ENCODE measurements around the gene SVOPL. TPM values are rescaled to one million over a fixed set of nuclear protein-coding genes. Genes with fewer than 3 reads are reported as not detected.

Gene SVOPL
- total and polyA plus RNA-seq, 10 donors: 0.13 to 0.97 (median 0.17) TPM; not detected in 7

DNA sequence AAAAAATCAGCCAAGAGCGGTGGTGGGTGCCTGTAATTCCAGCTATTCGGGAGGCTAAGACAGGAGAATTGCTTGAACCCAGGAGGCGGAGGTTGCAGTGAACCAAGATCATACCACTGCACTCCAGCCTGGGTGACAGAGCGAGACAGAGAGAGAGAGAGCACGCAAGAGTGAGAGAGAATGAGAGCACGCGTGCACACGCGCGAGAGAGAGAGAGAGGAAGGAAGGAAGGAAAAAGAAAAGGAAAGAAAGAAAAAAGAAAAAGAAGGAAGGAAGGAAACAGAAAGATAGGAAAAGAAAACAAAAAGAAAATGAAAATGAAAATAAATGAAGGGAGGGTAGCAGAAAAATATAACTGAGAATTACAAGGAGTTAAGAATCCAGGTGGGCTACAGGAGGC lies 82.7 kb downstream of the SVOPL start:
- Histone ChIP-seq H3K4me3 (no peak overlapping the region), H3K27ac (no peak overlapping the region), H3K27me3 (replicated peaks in 1 of 7) (no peaks in the 10 kb centered on the region), H3K36me3 (no peaks in the 10 kb centered on the region), H3K9me3 (no peaks in the 10 kb centered on the region), H3K4me1 (no peaks in the 10 kb centered on the region)
- TF ChIP-seq, protein P1, sequence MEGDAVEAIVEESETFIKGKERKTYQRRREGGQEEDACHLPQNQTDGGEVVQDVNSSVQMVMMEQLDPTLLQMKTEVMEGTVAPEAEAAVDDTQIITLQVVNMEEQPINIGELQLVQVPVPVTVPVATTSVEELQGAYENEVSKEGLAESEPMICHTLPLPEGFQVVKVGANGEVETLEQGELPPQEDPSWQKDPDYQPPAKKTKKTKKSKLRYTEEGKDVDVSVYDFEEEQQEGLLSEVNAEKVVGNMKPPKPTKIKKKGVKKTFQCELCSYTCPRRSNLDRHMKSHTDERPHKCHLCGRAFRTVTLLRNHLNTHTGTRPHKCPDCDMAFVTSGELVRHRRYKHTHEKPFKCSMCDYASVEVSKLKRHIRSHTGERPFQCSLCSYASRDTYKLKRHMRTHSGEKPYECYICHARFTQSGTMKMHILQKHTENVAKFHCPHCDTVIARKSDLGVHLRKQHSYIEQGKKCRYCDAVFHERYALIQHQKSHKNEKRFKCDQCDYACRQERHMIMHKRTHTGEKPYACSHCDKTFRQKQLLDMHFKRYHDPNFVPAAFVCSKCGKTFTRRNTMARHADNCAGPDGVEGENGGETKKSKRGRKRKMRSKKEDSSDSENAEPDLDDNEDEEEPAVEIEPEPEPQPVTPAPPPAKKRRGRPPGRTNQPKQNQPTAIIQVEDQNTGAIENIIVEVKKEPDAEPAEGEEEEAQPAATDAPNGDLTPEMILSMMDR (IDR thresholded peaks at IDR 0.05 in 8 of 11, conservative IDR thresholded peaks at IDR 0.05 in 3 of 11): no peak
- TF ChIP-seq POLR2A (IDR thresholded peaks at IDR 0.05) (no peak), POLR2AphosphoS5 (IDR thresholded peaks at IDR 0.05) (no peak)
- intact Hi-C loops (cut with DNase I; ENCODE audit: low total_unique reads): no loop called here
- no peak for DNase-seq
- WGBS, 5 donors: 90 to 97% (median 93%) methylated on average over 10 of the region's 10 CpGs

DNA sequence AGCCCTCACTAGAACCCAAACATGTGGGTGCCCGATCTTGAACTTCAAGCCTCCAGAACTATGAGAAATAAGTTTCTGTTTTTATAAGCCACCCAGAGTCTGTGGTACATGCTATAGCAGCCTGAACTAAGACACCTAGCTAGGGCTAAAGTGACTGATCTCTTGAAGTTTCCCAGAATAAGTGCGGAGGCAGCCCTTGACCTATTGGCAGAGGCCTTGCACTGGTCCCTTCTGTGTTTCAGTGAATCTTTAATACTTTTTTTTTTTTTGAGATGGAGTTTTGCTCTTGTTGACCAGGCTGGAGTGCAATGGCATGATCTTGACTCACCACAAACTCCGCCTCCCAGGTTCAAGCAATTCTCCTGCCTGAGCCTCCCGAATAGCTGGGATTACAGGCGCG lies 85.1 kb downstream of the SVOPL start:
- Histone ChIP-seq H3K27ac (no peak overlapping the region), H3K4me3 (no peak overlapping the region), H3K4me1 (no peaks in the 10 kb centered on the region), H3K9me3 (peaks cover 0 to 5% (median 0%) of the 10 kb centered on the region in 8 donors), H3K36me3 (no peaks in the 10 kb centered on the region), H3K27me3 (replicated peaks in 1 of 7) (no peaks in the 10 kb centered on the region)
- DNase-seq: no peak
- WGBS, 5 donors: 91 to 97% (median 93%) methylated on average over 6 of the region's 6 CpGs
- intact Hi-C loops (cut with DNase I; ENCODE audit: low total_unique reads): no loop called here
- TF ChIP-seq POLR2AphosphoS5 (IDR thresholded peaks at IDR 0.05): no peak
- TF ChIP-seq POLR2A (IDR thresholded peaks at IDR 0.05): no peak
- TF ChIP-seq, protein P1 (IDR thresholded peaks at IDR 0.05 in 8 of 11, conservative IDR thresholded peaks at IDR 0.05 in 3 of 11): no peak

DNA sequence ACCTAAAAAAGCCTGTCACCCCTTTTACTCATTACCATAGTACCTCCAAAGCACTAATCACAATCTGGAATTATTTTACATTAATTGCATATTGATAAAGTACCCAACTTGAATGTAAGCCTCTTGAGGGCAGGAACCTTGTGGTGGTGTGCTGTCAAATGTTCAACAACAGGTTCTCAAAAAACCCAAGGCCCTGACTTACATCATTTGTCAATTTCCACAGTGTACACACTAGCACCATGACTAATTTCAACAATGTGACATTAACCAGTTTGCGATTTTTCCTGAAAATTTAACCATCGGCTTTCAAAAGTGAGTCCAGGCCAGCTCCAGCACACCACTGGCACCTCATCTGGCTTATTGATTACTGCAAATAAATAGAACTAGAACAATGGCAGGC lies 87.5 kb downstream of the SVOPL start:
- Histone ChIP-seq H3K27ac (no peak overlapping the region), H3K9me3 (peaks cover 0 to 5% (median 0%) of the 10 kb centered on the region in 8 donors), H3K4me3 (no peak overlapping the region), H3K36me3 (no peaks in the 10 kb centered on the region), H3K4me1 (no peaks in the 10 kb centered on the region), H3K27me3 (replicated peaks in 1 of 7) (no peaks in the 10 kb centered on the region)
- WGBS, 5 donors: 92 to 100% (median 98%) methylated on average over 2 of the region's 2 CpGs
- no peak for DNase-seq
- TF ChIP-seq POLR2AphosphoS5 (IDR thresholded peaks at IDR 0.05) (no peak), POLR2A (IDR thresholded peaks at IDR 0.05) (no peak)
- intact Hi-C loops (cut with DNase I; ENCODE audit: low total_unique reads): no loop called here

DNA sequence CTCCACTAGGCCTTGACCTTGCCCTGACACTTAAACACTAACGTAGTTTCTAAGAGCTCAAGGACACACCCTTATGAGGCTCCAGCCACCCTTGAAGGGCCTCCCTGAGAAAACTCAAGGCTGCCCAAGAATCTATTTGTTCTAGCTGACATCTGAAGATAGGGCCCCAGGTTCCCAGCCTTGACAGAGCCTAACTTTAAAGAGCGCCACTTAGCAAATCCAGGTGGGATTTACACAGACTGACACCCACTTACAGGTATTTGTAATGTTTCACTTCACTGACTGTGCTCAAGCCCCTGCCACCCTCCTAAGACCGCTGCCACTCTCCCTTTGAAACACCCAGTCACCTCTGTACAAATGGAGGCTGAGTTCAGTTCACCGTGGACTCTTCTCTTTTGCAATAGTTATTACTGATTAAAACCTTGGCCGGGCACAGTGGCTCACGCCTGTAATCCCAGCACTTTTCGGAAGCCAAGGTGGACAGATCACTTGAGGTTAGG lies 90.4 kb downstream of the SVOPL start:
- DNase-seq: no peak
- intact Hi-C loops (cut with DNase I; ENCODE audit: low total_unique reads): no loop called here
- Histone ChIP-seq H3K27me3 (replicated peaks in 1 of 7) (no peaks in the 10 kb centered on the region), H3K27ac (no peak overlapping the region), H3K4me1 (no peaks in the 10 kb centered on the region), H3K36me3 (no peaks in the 10 kb centered on the region), H3K9me3 (peaks cover 0 to 5% (median 0%) of the 10 kb centered on the region in 8 donors), H3K4me3 (no peak overlapping the region)
- WGBS, 5 donors: 82 to 92% (median 89%) methylated on average over 7 of the region's 7 CpGs
- TF ChIP-seq POLR2A (IDR thresholded peaks at IDR 0.05) (no peak), POLR2AphosphoS5 (IDR thresholded peaks at IDR 0.05) (no peak)
- TF ChIP-seq, protein P1 (IDR thresholded peaks at IDR 0.05 in 8 of 11, conservative IDR thresholded peaks at IDR 0.05 in 3 of 11): no peak

DNA sequence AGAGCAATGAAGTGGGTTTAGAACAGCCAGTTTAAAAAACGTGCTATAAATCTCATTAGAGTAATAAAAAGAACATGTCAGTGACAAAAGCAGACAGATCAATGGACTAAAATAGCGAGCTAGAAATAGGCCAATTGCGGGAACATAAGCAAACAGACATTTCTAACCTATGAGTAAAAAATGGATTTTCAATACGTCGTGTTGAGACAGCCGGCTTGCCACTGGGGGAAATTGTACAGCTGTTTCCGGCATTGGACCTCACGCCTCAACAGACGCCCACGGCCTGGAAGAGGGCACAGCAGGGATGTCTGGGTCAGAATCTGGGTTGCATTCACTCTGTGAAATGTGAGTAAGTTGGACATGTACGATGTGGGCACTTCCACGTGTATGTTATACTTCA lies 92.9 kb downstream of the SVOPL start:
- TF ChIP-seq, protein P1 (IDR thresholded peaks at IDR 0.05 in 8 of 11, conservative IDR thresholded peaks at IDR 0.05 in 3 of 11): no peak
- TF ChIP-seq POLR2AphosphoS5 (IDR thresholded peaks at IDR 0.05) (no peak), POLR2A (IDR thresholded peaks at IDR 0.05) (no peak)
- intact Hi-C loops (cut with DNase I; ENCODE audit: low total_unique reads): no loop called here
- no peaks in the 10 kb centered on the region for H3K36me3 ChIP-seq
- no peaks in the 10 kb centered on the region for H3K27me3 ChIP-seq (replicated peaks in 1 of 7)
- H3K27ac ChIP-seq: no peak overlapping the region
- peaks cover 0 to 8% (median 0%) of the 10 kb centered on the region in 8 donors for H3K9me3 ChIP-seq
- H3K4me1 ChIP-seq: no peaks in the 10 kb centered on the region
- WGBS, 5 donors: 26 to 49% (median 42%) methylated on average over 12 of the region's 12 CpGs
- no peak for DNase-seq
- H3K4me3 ChIP-seq: no peak overlapping the region

All from spleen (tissue), 11 donors.